Cardiac septum (tissue), 1 donor: ENCODE results near the gene PTOV1. TPM values are rescaled to one million over a fixed set of nuclear protein-coding genes. Genes with fewer than 3 reads are reported as not detected.
A peak's percentile ranks its signal among the peaks of the same experiment; 100 is the strongest.

Experiments
- DNase-seq: peaks from one replicate; pipeline ENCODE4 v3.0.0-alpha.2; 2020; ENCODE audit warnings: low spot score
- intact Hi-C: fragments of 100-400 bp; cut with DNase I; formaldehyde crosslinking; loops from one replicate; pipeline ENCODE4 v1.14.0; 2022
- total RNA-seq: library from RNA; stranded (reverse); fragmentation: NEBNext Ultra II Directional; extraction: Animal tissue kit (Norgen Biotek cat#: 25700); gene quantifications from one replicate; pipeline ENCODE4 v1.2.1, GENCODE V29; 2021
- donor health status: DM: no; HTN: no; CAD: no.

PTOV1 gene
- total RNA-seq, 1 donor from 2014 or later, result 95.8 TPM

- intact Hi-C loops, result no loop called here
Observed at GRCh38 chr19:49855277-49855675, 4.3 kb downstream of the PTOV1 start.

GRCh38 chr19:49855676-49856573 lies 5.0 kb downstream of the PTOV1 start:
- intact Hi-C loops, result no loop called here
- no peak for DNase-seq

More at GRCh38 chr19:49855277-49855675, 4.3 kb downstream of the PTOV1 start:
- DNase-seq, result no peak

- intact Hi-C loops, result no loop called here
- DNase-seq, result no peak
Observed at GRCh38 chr19:49856574-49857021, 5.6 kb downstream of the PTOV1 start.

GRCh38 chr19:49857061-49857837 lies 6.3 kb downstream of the PTOV1 start:
- no peak for DNase-seq

GRCh38 chr19:49857838-49858087 lies 6.8 kb downstream of the PTOV1 start:
- DNase-seq, result no peak
- intact Hi-C loops, result no loop called here

More at GRCh38 chr19:49857061-49857837, 6.3 kb downstream of the PTOV1 start:
- intact Hi-C loops, result no loop called here

- no peak for DNase-seq
- intact Hi-C loops, result no loop called here
Observed at GRCh38 chr19:49858088-49858985, 7.4 kb downstream of the PTOV1 start.

GRCh38 chr19:49859682-49860335 lies 8.8 kb downstream of the PTOV1 start:
- DNase-seq, result no peak
- intact Hi-C loops, result no loop called here

GRCh38 chr19:49860336-49861102 lies 9.6 kb downstream of the PTOV1 start:
- no peak for DNase-seq
- intact Hi-C loops, result no loop called here

- intact Hi-C loops, result no loop called here
- DNase-seq, result no peak
Observed at GRCh38 chr19:49861107-49861506, 10.1 kb downstream of the PTOV1 start.

- DNase-seq, result no peak
- intact Hi-C loops, result no loop called here
Observed at GRCh38 chr19:49861541-49862378, 10.8 kb downstream of the PTOV1 start.

- DNase-seq, result no peak
- intact Hi-C loops, result no loop called here
Observed at GRCh38 chr19:49862391-49863253, 11.7 kb downstream of the PTOV1 start.

- intact Hi-C loops, result no loop called here
- DNase-seq, result no peak
Observed at GRCh38 chr19:49863254-49863934, 12.4 kb downstream of the PTOV1 start.

GRCh38 chr19:49863935-49864320 lies 13.0 kb downstream of the PTOV1 start:
- intact Hi-C loops, result no loop called here
- no peak for DNase-seq

GRCh38 chr19:49864890-49865289 lies 13.9 kb downstream of the PTOV1 start:
- intact Hi-C loops, result loop anchor here (5.0 kb wide), 1 partner anchor 53 kb away; the partner anchor contains the start of gene FUZ
- no peak for DNase-seq

- peak; percentile 96 for DNase-seq
- intact Hi-C loops, result loop anchor here (1.0 to 5.0 kb wide), 2 partner anchors 10 to 55 kb away; partner anchors contain the start of genes AKT1S1, FUZ and TBC1D17
Observed at GRCh38 chr19:49866933-49867782, 16.2 kb downstream of the PTOV1 start, which contains the start of gene PNKP. TSS of gene PNKP (minus strand) at chr19:49867576. CDS start at chr19:49867204, 372 bp downstream.
